GM12865 (cell line): ENCODE data around the gene MCM8.
"Not testable (repeated sequence)": the region's sequence is repeated elsewhere in the genome, so short reads cannot be mapped to it uniquely, and the experiment has no call there.

Experiments used
- DNase-seq: peaks from one replicate; pipeline ENCODE4 v3.0.0; 2010; ENCODE audit warnings: low read depth
- H3K4me3 ChIP-seq: 2 replicates; pipeline ENCODE4 v1.5.1; 2011; ENCODE audit warnings: mild to moderate bottlenecking, low read depth, low read length, control low read depth
- CTCF ChIP-seq: IDR thresholded peaks from 2 replicates; pipeline ENCODE4 v1.5.1; 2011; ENCODE audit warnings: low read length, control low read depth, low read depth, inconsistent platforms; ENCODE audit not compliant: insufficient read depth; ENCODE audit errors: missing control alignments

Gene MCM8

GRCh38 chr20:6028818-6029217 is 78.4 kb downstream of the MCM8 start:
- TF ChIP-seq CTCF: no peak
- DNase-seq: no peak
- no peak overlapping the region for H3K4me3 ChIP-seq

DNA sequence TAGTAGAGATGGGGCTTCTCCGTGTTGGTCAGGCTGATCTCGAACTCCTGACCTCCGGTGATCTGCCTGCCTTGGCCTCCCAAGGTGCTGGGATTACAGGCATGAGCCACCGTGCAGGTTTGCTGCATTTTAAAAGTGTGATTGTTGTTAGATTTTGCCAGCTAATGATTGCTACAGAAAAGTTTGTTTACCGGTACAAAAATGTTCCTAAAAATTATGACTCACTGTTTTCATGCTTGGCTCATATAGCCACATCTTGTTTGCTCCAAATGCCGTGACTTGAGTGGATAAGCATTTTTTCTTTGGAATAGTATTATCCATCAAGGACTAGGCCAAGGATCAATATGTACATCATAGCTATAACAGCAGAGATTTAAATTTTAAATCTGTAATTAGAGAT is 79.1 kb downstream of the MCM8 start:
- no peak overlapping the region for H3K4me3 ChIP-seq
- TF ChIP-seq CTCF: no peak
- no peak for DNase-seq

DNA sequence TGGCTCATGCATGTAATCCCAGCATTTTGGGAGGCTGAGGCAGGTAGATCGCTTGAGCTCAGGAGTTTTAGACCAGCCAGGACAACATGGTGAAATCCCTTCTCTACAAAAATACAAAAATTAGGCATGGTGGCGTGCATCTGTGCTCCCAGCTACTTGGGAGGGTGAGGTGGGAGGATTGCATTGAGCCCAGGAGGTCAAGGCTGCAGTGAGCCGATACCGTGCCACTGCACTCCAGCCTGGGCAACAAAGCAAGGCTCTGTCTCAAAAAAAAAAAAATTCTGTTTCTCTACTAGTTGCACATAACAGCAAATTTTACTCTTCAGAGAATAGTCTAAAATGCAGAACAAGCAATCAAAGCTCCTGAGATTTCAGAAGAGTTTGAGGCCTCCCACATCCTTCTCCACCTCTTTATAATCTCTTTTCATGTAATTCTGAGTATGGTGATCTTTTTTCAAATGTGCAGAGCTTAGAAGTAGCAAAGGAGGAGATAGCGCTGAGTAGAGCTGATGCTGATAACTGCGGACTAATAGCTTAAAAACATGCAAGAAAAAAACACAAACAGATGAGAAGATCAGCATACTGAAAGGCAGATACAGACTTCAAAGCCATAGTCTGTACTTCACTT is 80.1 kb downstream of the MCM8 start:
- no peak overlapping the region for H3K4me3 ChIP-seq
- no peak for TF ChIP-seq CTCF
- no peak for DNase-seq

- H3K4me3 ChIP-seq, DNase-seq: not testable (repeated sequence)
These were observed 82.5 kb downstream of the MCM8 start for GRCh38 chr20:6032907-6033306.

GRCh38 chr20:6034134-6034969 is 83.9 kb downstream of the MCM8 start:
- no peak for TF ChIP-seq CTCF

DNA sequence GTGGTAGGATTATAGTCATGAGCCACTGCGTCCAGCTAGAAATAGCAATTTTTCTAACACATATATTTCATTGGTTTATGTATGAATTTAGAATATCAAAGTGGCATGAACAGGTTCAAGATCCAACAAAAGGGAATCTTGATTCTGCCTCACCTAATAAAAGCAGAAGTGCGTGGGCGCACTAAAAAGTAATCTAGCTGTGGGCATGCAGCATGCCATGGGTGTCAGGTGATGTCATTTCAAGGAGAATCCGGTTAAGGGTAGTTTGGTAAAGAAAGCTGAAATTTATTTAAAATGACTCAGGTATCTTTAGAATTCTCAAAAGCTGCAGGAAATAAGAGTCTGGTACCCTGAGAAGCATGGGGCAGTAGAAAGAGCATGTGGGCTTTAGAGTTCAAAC is 85.8 kb downstream of the MCM8 start:
- H3K4me3 ChIP-seq: no peak overlapping the region
- TF ChIP-seq CTCF: no peak
- DNase-seq: no peak

More at GRCh38 chr20:6034134-6034969, 83.9 kb downstream of the MCM8 start:
- no peak overlapping the region for H3K4me3 ChIP-seq
- DNase-seq: no peak

GRCh38 chr20:6037082-6037481 is 86.6 kb downstream of the MCM8 start:
- no peak overlapping the region for H3K4me3 ChIP-seq
- DNase-seq: no peak
- no peak for TF ChIP-seq CTCF
